K562 (cell line): ENCODE measurements around the gene TTBK1. TPM values are rescaled to one million over a fixed set of nuclear protein-coding genes. Genes with fewer than 3 reads are reported as not detected.

Source experiments
- ELF4 ChIP-seq: fragments of 450-650 bp; formaldehyde crosslinking; IDR thresholded peaks from 2 replicates; pipeline ENCODE4 v1.4.0; 2022; ENCODE audit warnings: missing genetic modification characterization
- GABPA ChIP-seq: fragments of 200-800 bp; sonication (Bioruptor generic); conservative IDR thresholded peaks from 2 replicates; pipeline ENCODE4 v1.6.1; 2016; ENCODE audit warnings: low read depth, missing genetic modification characterization, missing compliant biosample characterization
- L3MBTL2 ChIP-seq: fragments of 450-650 bp; IDR thresholded peaks from 2 replicates; pipeline ENCODE4 v1.6.1; 2016; ENCODE audit warnings: mild to moderate bottlenecking, moderate library complexity
- RAD21 ChIP-seq, 2 experiments: fragments of 250-450 bp in 1 of 2; fragments of 450-650 bp in 1 of 2; sonication (Bioruptor Pico) in 1 of 2; formaldehyde crosslinking in 1 of 2; IDR thresholded peaks in 1 of 2; conservative IDR thresholded peaks in 1 of 2; 2 replicates each; pipeline versions ENCODE4 v1.4.0 to v1.8.0; 2020 to 2022; ENCODE audit warnings: mild to moderate bottlenecking in 2 of 2, moderate library complexity in 1 of 2
- REST ChIP-seq, 2 experiments: fragments of 450-650 bp; formaldehyde crosslinking in 1 of 2; IDR thresholded peaks; 2 replicates each; pipeline versions ENCODE4 v1.4.0 to v1.6.1; 2014 to 2020; ENCODE audit warnings: mild to moderate bottlenecking in 2 of 2, borderline replicate concordance in 1 of 2, low read depth in 1 of 2
- TEAD4 ChIP-seq, 2 experiments: sonication (generic) in 1 of 2; formaldehyde crosslinking in 1 of 2; IDR thresholded peaks; 2 replicates each; pipeline versions ENCODE4 v1.6.1 to v1.8.0; 2012 to 2022; ENCODE audit warnings: borderline replicate concordance in 1 of 2, inconsistent platforms in 1 of 2, low read length in 1 of 2, mild to moderate bottlenecking in 1 of 2, missing genetic modification reagents in 1 of 2
- ZNF316 ChIP-seq: fragments of 450-650 bp; IDR thresholded peaks from 2 replicates; pipeline ENCODE4 v1.6.1; 2016
- polyA plus RNA-seq, 8 experiments: library from polyadenylated mRNA; depleted of rRNA in 4 of 8; stranded (reverse) in 5 of 8; unstranded in 3 of 8; fragments of >200 nt; fragmentation: Nextera tagmentation in 2 of 8; fragmentation: Illumina TruSeq in 1 of 8; extraction: Ambion mirVana in 2 of 8; extraction: Trizol in 1 of 8; gene quantifications; 2 replicates each; pipeline versions ENCODE4 v1.2.1 to v1.2.3, GENCODE V29; 2011 to 2014; ENCODE audit warnings: inconsistent platforms in 1 of 8, missing spikeins in 1 of 8
- total RNA-seq, 7 experiments: library from RNA; depleted of rRNA in 6 of 7; stranded (reverse); fragments of >200 nt in 6 of 7; fragmentation: Illumina TruSeq in 2 of 7; extraction: Trizol in 2 of 7; gene quantifications; 2 replicates each; pipeline versions ENCODE4 v1.2.1 to v1.2.3, GENCODE V29; 2011 to 2021; ENCODE audit warnings: low replicate concordance in 1 of 7

Gene TTBK1
- total and polyA plus RNA-seq, 9 of the 15 experiments (the other 6 are each of a cell fraction or from before 2014, with no cell fraction given): not detected

GRCh38 chr6:43334466-43335095 is 91.3 kb downstream of the TTBK1 start (continued):
- TF ChIP-seq REST (IDR thresholded peaks at IDR 0.05; ENCODE audit: borderline replicate concordance) (peak; percentile 68; the same call in 1 of the 2 replicates), REST (CRISPR knock-in tag; IDR thresholded peaks at IDR 0.05; ENCODE audit: low read depth) (no peak), ELF4 (CRISPR knock-in tag) (no peak), ZNF316 (no peak), L3MBTL2 (peak; percentile 22; the same call in 1 of the 2 replicates), TEAD4 (IDR thresholded peaks at IDR 0.05; ENCODE audit: low read length) (peak; percentile 64), TEAD4 (CRISPR knock-in tag; IDR thresholded peaks at IDR 0.05; ENCODE audit: borderline replicate concordance) (no peak), GABPA (peak; percentile 51; the same call in 1 of the 2 replicates), RAD21 (CRISPR knock-in tag; conservative IDR thresholded peaks at IDR 0.05 in 1 of 2, IDR thresholded peaks at IDR 0.05 in 1 of 2) (peak; percentile 68 to 82)
